Subcutaneous adipose tissue (tissue), 4 donors: ENCODE measurements around the gene NUP205. TPM values are rescaled to one million over a fixed set of nuclear protein-coding genes. Genes with fewer than 3 reads are reported as not detected.

Experiments used
- CTCF ChIP-seq: fragments of 450-650 bp; IDR thresholded peaks from one replicate; pipeline ENCODE4 v1.5.1; 2016; ENCODE audit warnings: low read depth, mild to moderate bottlenecking, control low read depth, antibody characterized with exemption, moderate library complexity
- total RNA-seq, 4 donors: library from RNA; depleted of rRNA; stranded (reverse); fragments of >200 nt; gene quantifications; one replicate each; pipeline ENCODE4 v1.1.0, GENCODE V29; 2016

Gene NUP205
- total RNA-seq, 4 donors from 2014 or later = 22.5 to 64.2 (median 23.9) TPM

- no peak for TF ChIP-seq CTCF
Measured at GRCh38 chr7:135650831-135651573, 93.3 kb downstream of the NUP205 start.

GRCh38 chr7:135653340-135654080, 95.8 kb downstream of the NUP205 start:
- TF ChIP-seq CTCF = no peak

- TF ChIP-seq CTCF = no peak
Measured at GRCh38 chr7:135658564-135658963, 100.8 kb downstream of the NUP205 start.

GRCh38 chr7:135659159-135659846, 101.6 kb downstream of the NUP205 start:
- TF ChIP-seq CTCF = no peak

- TF ChIP-seq CTCF = no peak
Measured at GRCh38 chr7:135661311-135662122, 103.8 kb downstream of the NUP205 start.

GRCh38 chr7:135662123-135662372, 104.3 kb downstream of the NUP205 start:
- TF ChIP-seq CTCF = no peak
